ENCODE data around the gene ZP1.
"Not testable (repeated sequence)": the region's sequence is repeated elsewhere in the genome, so short reads cannot be mapped to it uniquely, and the experiment has no call there.

Gene ZP1

GRCh38 chr11:60878245-60879101 lies 11.1 kb downstream of the ZP1 start:
- no peak for DNase-seq

DNA sequence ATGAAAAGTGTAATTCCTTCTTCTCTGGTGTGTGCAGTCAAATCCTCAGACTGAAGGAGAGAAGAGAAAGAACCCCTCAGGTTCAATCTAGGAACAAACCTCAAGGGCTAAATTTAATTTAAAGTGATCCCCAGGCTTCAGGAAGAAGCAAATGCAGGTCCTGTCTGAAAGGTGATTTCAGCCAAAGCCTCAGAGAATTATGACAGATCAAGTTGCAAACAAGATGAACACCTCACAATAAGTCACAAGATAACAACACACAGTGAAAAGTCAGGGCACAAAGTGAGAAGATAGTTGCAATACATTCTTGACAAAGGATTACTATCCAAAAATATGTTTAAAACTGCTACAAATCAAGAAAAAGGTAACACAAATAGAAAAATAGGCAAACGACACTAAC lies 11.8 kb downstream of the ZP1 start:
- DNase-seq: no peak

GRCh38 chr11:60879971-60880588 lies 12.7 kb downstream of the ZP1 start:
- DNase-seq: no peak

- no peak for DNase-seq
Observed at GRCh38 chr11:60880643-60881282, 13.4 kb downstream of the ZP1 start.

DNA sequence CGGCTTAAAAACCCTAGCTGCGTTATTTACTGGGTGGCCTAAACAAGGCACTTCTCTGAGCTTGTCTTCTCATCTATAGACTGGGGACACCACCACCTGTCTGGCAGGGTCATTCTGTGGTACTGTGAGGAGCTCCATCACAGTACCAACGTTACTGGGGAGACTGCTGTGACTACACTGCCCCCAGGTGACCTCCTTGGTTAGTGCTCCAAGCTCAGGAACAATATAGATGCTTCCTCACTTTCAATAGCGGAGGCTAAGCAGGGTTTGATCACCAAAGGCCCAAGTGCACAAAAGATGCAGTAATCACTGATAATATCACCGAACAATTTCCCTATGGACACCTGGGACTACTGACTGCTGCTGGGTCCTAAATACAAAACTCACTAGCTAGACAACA lies 20.2 kb downstream of the ZP1 start:
- DNase-seq: peak; percentile 38

- DNase-seq: no peak
Observed at GRCh38 chr11:60889869-60890311, 22.5 kb downstream of the ZP1 start.

- no peak for DNase-seq
Observed at GRCh38 chr11:60890696-60891095, 23.4 kb downstream of the ZP1 start.

DNA sequence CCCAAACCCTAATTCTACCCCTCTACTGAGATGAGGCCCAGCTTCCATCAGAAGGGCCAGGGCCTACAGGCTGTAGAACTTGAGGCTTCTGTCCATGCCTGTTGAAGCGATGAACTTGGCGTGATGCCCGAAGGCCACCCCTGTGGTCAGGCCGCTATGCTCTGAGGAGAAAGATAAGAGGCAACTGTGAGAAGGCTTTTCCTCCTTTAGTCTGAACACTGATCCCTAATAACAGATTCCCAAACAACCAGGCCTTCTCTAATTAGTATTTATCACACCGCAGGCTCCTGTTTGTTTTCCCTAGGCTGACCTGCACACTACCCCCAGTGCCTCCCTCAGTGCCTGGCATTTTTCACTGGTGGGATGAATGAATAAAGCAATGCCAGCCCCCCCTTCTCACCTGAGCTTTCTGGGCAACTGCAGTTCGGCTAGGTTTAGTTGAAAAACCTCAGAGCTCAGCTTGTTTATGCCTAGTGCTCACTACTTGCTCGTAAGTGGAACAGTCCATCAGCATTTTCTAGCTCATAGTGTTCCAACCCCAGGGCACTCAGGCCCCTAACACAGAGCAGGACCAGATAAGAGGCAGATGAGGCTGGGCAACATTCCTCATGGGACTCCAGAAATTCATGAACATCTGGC lies 23.9 kb downstream of the ZP1 start:
- DNase-seq: no peak

GRCh38 chr11:60895687-60896086 lies 28.3 kb downstream of the ZP1 start:
- no peak for DNase-seq

GRCh38 chr11:60897496-60897895 lies 30.2 kb downstream of the ZP1 start:
- no peak for DNase-seq

DNA sequence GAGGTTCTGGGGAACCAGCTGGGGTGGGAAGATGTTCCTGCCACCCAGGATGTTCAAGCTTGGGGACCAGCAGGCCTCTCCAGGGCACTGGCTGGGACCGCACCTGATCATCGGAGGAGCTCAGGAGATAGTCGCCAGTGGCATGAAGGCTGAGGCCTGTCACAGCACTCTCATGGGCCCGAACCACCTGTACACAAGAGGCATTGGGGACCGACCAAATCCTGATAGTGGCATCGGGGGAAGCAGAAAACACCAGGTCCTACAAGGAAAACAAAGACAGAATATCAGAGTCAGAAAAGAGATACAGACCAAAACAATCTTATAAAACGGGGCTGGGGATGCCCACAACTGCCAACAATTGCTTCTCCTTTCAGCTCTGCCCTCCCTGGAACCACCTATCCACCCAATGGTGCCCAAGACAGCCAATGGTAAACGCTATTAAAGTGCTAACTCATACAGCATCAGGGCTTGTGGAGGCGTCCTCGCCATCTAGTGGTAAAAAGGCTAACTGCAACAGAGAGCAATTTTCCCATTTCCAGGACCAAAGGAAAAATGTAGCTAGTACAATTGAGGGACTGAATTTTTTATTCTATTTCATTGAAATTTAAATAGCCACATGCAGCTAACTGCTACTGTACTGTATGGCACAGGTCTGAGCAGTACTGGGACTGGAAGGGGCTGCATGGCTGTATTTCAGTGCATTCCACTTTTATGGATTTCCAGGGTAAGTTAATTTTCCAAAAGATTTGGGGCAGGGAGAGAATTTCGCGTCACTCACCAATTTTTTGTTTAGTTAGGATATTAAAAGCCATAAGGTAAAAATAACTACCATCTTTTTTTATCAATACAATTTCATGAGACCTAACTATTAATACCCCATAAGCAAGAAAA lies 31.9 kb downstream of the ZP1 start:
- DNase-seq: no peak

GRCh38 chr11:60899977-60900376 lies 32.6 kb downstream of the ZP1 start:
- no peak for DNase-seq

GRCh38 chr11:60900673-60901404 lies 33.5 kb downstream of the ZP1 start:
- no peak for DNase-seq

- DNase-seq: no peak
Observed at GRCh38 chr11:60902625-60903024, 35.3 kb downstream of the ZP1 start.

GRCh38 chr11:60905047-60905446 lies 37.7 kb downstream of the ZP1 start:
- no peak for DNase-seq

GRCh38 chr11:60905551-60906113 lies 38.3 kb downstream of the ZP1 start:
- DNase-seq: no peak

DNA sequence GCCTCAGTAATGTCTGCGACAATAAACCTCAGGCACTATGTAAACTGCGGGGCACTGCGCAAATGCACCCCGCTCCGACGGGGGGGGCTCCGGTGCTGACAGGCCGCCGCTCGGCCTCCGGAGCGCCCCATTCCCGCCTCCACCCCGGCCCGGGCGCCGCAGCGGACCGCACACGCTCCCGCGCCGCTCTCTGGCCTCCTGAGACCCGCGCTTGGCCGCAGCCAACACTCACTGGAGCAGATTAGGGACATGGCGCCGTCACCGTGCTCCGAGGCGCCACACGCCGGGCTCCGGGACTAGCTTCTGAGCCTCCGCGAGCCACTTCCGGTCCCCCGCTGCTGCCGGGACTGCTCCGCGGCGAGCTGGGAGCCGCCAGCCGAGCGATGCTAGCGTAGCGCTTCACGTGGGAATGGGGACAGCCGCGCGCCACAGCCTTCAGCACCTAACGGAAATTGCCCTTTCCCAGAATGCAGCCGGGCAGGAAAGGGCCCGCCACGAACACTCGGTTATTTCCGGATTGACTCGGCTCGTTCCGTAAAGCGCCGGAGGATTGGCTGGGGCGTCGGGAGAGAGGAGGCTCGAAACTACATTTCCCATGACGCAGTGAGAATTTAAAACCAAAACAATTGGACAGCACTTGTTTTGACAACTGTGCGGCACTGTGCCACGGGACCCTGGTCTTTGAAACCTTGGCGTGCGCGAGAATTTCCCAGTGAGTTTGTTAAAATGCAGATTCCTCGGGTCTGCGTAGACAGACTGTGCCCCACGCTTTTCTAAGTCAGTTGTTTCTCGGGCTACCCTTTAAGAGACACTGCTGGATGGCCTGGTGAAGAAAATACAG lies 39.0 kb downstream of the ZP1 start, which contains the start of gene PRPF19:
PRPF19 (minus strand) TSS at position 454 of the 841 bp plus-strand sequence; CDS start at position 251, 203 bp downstream.
- DNase-seq: peak; percentile 98

DNA sequence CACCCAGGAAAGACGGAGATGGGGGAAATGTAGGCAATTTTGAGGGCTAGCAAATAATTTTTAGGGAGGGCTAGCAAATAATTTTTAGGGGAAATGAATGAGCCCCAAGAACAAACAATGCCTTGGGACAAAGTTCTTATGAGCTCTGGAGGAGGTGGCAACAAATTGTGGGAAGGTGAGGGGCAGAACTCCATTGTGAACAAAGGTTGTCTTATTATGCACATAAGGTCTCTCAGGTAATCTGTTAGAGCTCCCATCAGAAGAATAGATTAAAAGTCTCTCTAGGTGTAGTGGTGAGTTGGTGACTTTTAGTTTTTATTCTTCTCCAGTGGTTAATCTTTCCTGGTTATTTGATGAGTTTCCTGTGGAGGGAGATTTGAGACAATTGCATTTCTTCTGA lies 41.5 kb downstream of the ZP1 start:
- DNase-seq: no peak

DNA sequence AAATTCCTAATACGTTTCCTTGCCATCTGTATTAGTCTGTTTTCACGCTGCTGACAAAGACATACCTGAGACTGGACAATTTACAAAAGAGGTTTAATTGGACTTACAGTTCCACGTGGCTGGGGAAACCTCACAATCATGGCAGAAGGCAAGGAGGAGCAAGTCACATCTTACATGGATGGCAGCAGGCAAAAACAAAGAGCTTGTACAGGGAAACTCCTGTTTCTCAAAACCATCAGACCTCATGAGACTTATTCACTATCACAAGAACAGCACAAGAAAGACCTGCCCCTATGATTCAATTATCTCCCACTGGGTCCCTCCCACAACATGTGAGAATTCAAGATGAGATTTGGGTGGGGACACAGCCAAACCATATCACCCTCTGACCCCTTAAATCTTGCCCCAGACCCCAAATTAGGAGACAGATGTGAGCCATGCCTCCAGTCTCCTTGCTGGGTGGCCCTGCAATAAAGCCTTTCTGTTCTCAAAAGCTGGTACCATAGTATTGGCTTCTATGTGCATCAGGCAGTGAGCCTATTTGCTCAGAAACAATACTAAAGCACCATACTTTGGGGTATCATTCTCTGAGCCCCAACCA lies 42.4 kb downstream of the ZP1 start:
- not testable (repeated sequence) for DNase-seq

- no peak for DNase-seq
Observed at GRCh38 chr11:60910281-60910687, 42.9 kb downstream of the ZP1 start.
